HG03159 (cell line): Measurements from ENCODE around the gene PIERCE2.
"Not testable (repeated sequence)": the region's sequence is repeated elsewhere in the genome, so short reads cannot be mapped to it uniquely, and the experiment has no call there.

Experiments used
- ATAC-seq: cut with Tn5 transposase; IDR thresholded peaks from one replicate; pipeline ENCODE4 v1.9.1; 2021; ENCODE audit warnings: mild to moderate bottlenecking, moderate library complexity; ENCODE audit not compliant: unreplicated experiment

The PIERCE2 gene

GRCh38 chr15:55422089-55422488 is 13.8 kb downstream of the PIERCE2 start:
- ATAC-seq: no peak

- peak; percentile 73 for ATAC-seq
These were observed 26.9 kb downstream of the PIERCE2 start for GRCh38 chr15:55434989-55435825.

GRCh38 chr15:55443141-55443540 is 34.8 kb downstream of the PIERCE2 start:
- not testable (repeated sequence) for ATAC-seq

GRCh38 chr15:55445936-55446335 is 37.6 kb downstream of the PIERCE2 start:
- not testable (repeated sequence) for ATAC-seq

- ATAC-seq: not testable (repeated sequence)
These were observed 38.2 kb downstream of the PIERCE2 start for GRCh38 chr15:55446379-55447029.

- ATAC-seq: not testable (repeated sequence)
These were observed 38.7 kb downstream of the PIERCE2 start for GRCh38 chr15:55447030-55447394.

- no peak for ATAC-seq
These were observed 49.2 kb downstream of the PIERCE2 start for GRCh38 chr15:55457401-55458022.

GRCh38 chr15:55461447-55461846 is 53.2 kb downstream of the PIERCE2 start:
- no peak for ATAC-seq

GRCh38 chr15:55468321-55468720 is 60.0 kb downstream of the PIERCE2 start:
- no peak for ATAC-seq
